ENCODE measurements around the gene TMEM209.

TMEM209 gene

DNA sequence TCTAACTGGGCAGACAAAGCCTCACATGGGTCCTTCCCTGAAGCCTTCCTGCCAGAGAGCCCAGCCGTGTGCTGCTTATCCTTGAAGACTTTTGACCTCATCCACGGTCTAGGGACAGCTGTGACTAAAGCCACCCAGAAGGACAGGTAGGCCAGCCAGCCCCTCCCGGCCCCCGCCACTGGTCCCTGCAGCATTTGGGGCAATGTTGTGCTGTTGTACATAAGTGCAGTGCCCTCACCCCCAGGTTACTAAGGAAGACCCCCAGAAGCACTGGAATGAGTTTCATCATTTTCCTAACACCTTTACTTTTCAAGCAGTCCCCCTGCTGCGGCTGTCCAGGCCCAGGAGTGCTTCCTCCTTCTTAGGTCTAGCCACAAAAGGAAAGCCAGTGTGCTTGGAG lies 43.0 kb downstream of the TMEM209 start:
- Histone ChIP-seq H3K4me3 (no peak overlapping the region), H3K9ac (ENCODE audit: insufficient read length) (no peak overlapping the region), H3K9me3 (ENCODE audit: low read depth, low read length) (no peaks in the 10 kb centered on the region), H3K27ac (no peak overlapping the region), H3K36me3 (ENCODE audit: insufficient read depth, low read length) (peaks cover 67% of the 10 kb centered on the region)
- TF ChIP-seq EZH2 (IDR thresholded peaks at IDR 0.05) (no peak), FOXP2 (optimal IDR thresholded peaks at IDR 0.05; ENCODE audit: control extremely low read depth, extremely low read length, insufficient read depth) (no peak), POLR2AphosphoS5 (IDR thresholded peaks at IDR 0.05; ENCODE audit: borderline replicate concordance, low read depth, low read length) (no peak)
- no peak for DNase-seq (ENCODE audit: low read depth, low spot score)

DNA sequence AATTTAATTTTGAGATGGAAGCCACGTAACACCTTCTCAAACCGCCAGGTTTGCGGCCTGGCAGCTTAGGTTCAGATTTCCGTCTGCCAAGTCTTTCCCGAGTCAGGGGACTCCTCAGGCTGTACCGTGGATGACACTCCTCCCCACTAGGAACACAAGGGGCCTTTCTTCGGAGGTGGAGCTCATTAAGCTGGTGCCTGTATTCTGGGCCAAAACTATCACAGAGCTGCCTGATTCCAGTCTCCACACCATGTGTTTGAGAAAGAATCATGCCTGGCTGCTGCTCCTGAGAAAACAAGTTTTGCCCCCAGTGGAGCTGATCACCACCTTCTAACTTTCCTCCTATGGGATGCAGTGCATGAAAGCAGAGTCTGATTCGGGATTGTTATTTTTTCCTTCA lies 44.8 kb downstream of the TMEM209 start:
- Histone ChIP-seq H3K4me3 (no peak overlapping the region), H3K9me3 (ENCODE audit: low read depth, low read length) (peaks cover 3% of the 10 kb centered on the region; the same call in 1 of the 2 replicates), H3K27ac (no peak overlapping the region), H3K9ac (ENCODE audit: insufficient read length) (no peak overlapping the region), H3K36me3 (ENCODE audit: insufficient read depth, low read length) (peaks cover 55% of the 10 kb centered on the region)
- DNase-seq (ENCODE audit: low read depth, low spot score), result no peak
- TF ChIP-seq POLR2AphosphoS5 (IDR thresholded peaks at IDR 0.05; ENCODE audit: borderline replicate concordance, low read depth, low read length) (no peak), FOXP2 (optimal IDR thresholded peaks at IDR 0.05; ENCODE audit: control extremely low read depth, extremely low read length, insufficient read depth) (no peak), EZH2 (IDR thresholded peaks at IDR 0.05) (no peak)

DNA sequence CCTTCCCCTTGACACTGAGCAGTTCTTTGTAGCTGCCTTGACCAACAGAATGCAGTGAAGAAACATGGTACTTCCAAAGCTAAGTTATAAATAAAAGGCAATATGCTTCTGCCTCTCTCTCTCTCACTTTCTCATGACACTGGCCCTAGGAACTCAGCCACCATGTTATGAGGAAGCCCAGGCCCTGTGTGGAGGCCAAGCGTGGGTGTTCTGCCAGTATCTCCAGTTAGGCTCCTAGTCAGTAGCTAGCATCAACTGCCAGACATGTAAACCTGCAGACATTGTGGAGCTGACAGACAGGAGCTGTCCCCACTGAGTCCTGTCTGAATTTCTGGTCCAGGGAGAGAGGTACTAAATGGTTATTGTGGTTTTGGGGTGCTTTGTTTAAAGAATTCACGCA lies 45.2 kb downstream of the TMEM209 start:
- Histone ChIP-seq H3K9ac (ENCODE audit: insufficient read length) (no peak overlapping the region), H3K9me3 (ENCODE audit: low read depth, low read length) (peaks cover 3% of the 10 kb centered on the region; the same call in 1 of the 2 replicates), H3K27ac (no peak overlapping the region), H3K4me3 (no peak overlapping the region), H3K36me3 (ENCODE audit: insufficient read depth, low read length) (peaks cover 51% of the 10 kb centered on the region)
- no peak for DNase-seq (ENCODE audit: low read depth, low spot score)
- no peak for TF ChIP-seq EZH2 (IDR thresholded peaks at IDR 0.05)
- TF ChIP-seq FOXP2 (optimal IDR thresholded peaks at IDR 0.05; ENCODE audit: control extremely low read depth, extremely low read length, insufficient read depth), result no peak
- no peak for TF ChIP-seq POLR2AphosphoS5 (IDR thresholded peaks at IDR 0.05; ENCODE audit: borderline replicate concordance, low read depth, low read length)

DNA sequence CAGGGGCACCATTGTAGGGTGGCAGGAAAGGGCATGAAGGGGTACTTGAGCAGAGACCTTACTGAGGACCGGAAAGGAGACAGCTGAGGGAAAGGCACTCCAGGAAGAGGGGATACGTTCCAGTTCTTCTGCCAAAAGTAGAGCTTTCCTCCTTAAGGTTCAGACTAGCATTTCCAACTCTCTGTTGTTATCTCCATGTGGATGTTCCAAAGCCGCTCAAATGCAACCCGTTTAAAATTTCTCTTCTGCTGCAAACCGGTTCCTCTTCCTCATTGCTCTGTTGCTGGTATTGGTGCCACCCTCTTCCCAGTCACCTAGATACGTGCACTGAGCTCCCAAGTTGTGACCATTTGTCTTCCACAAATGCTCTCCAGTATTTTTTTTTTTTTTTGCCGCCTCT lies 47.5 kb downstream of the TMEM209 start:
- Histone ChIP-seq H3K9ac (ENCODE audit: insufficient read length) (no peak overlapping the region), H3K36me3 (ENCODE audit: insufficient read depth, low read length) (peaks cover 37% of the 10 kb centered on the region), H3K4me3 (no peak overlapping the region), H3K9me3 (ENCODE audit: low read depth, low read length) (peaks cover 3% of the 10 kb centered on the region; the same call in 1 of the 2 replicates), H3K27ac (no peak overlapping the region)
- DNase-seq (ENCODE audit: low read depth, low spot score), result no peak
- no peak for TF ChIP-seq EZH2 (IDR thresholded peaks at IDR 0.05)
- TF ChIP-seq FOXP2 (optimal IDR thresholded peaks at IDR 0.05; ENCODE audit: control extremely low read depth, extremely low read length, insufficient read depth), result no peak
- TF ChIP-seq POLR2AphosphoS5 (IDR thresholded peaks at IDR 0.05; ENCODE audit: borderline replicate concordance, low read depth, low read length), result no peak

DNA sequence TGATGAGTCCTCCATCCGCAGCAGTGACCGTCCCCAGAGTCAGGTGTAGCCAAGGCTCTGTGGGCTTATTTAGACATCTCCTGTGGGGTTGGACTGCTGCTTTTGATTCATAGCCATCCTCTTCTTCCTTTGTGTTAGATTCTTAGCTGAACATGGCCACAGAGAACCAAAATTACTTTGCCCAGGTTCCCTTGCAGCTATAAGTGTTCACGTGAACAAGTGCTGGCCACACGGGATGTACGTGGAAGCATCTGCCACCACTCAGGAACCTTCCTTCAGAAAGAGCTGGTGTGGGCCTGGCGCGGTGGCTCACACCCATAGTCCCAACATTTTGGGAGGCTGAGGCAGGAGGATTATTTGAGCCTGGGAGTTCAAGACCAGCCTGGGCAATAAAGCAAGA lies 49.1 kb downstream of the TMEM209 start:
- DNase-seq (ENCODE audit: low read depth, low spot score), result no peak
- Histone ChIP-seq H3K9me3 (ENCODE audit: low read depth, low read length) (peaks cover 3% of the 10 kb centered on the region; the same call in 1 of the 2 replicates), H3K4me3 (no peak overlapping the region), H3K27ac (no peak overlapping the region), H3K36me3 (ENCODE audit: insufficient read depth, low read length) (peaks cover 24% of the 10 kb centered on the region), H3K9ac (ENCODE audit: insufficient read length) (no peak overlapping the region)
- TF ChIP-seq POLR2AphosphoS5 (IDR thresholded peaks at IDR 0.05; ENCODE audit: borderline replicate concordance, low read depth, low read length) (no peak), FOXP2 (optimal IDR thresholded peaks at IDR 0.05; ENCODE audit: control extremely low read depth, extremely low read length, insufficient read depth) (no peak), EZH2 (IDR thresholded peaks at IDR 0.05) (no peak)

DNA sequence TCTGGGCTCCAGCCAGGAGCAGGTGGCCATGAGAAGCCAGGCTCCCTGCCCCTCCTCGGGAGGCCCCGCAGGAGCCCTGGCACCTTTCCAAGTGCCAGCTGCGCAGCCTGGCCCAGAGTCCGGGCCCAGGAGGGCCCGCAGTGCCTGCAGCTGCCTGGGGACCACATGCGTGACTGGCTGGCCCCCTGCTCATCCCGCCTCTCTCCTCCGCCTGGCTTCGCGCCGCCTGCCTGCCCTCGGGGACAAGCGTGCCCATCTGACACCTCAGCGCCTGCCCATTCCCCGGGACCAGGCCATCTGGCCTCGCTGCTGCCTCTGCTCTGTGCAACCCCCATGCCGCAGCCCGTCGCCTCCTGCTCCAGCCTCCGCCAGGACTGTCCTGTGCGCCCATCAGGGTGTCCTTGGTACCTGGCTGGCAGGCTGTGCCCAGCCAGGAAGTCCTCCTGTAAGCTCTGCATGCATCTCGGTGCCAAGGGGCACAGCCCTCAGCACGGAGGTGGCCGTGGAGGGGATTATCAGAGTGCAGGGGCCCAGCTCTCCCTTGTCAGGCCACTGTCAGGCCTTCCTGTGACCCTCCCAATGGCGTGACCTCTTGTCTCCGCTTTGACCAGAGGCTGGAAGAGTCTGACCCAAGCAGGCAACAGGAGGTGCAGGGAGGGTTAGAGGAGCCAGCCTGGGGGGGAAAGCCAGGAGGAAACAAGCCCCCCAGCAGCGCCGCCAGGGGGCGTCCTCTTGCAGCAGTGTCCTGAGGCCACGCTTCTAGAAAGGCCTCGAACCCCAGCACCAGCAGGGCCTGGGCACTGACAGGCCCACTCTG lies 50.5 kb downstream of the TMEM209 start:
- TF ChIP-seq POLR2AphosphoS5 (IDR thresholded peaks at IDR 0.05; ENCODE audit: borderline replicate concordance, low read depth, low read length) (0 out of 2 replicates have a peak, but pooled peaks have one; percentile 7), EZH2 (IDR thresholded peaks at IDR 0.05) (no peak)
- Histone ChIP-seq H3K9ac (ENCODE audit: insufficient read length) (no peak overlapping the region), H3K36me3 (ENCODE audit: insufficient read depth, low read length) (peaks cover 10% of the 10 kb centered on the region; the same call in 1 of the 2 replicates), H3K9me3 (ENCODE audit: low read depth, low read length) (peaks cover 3% of the 10 kb centered on the region; the same call in 1 of the 2 replicates), H3K27ac (no peak overlapping the region), H3K4me3 (no peak overlapping the region)
- no peak for DNase-seq (ENCODE audit: low read depth, low spot score)

DNA sequence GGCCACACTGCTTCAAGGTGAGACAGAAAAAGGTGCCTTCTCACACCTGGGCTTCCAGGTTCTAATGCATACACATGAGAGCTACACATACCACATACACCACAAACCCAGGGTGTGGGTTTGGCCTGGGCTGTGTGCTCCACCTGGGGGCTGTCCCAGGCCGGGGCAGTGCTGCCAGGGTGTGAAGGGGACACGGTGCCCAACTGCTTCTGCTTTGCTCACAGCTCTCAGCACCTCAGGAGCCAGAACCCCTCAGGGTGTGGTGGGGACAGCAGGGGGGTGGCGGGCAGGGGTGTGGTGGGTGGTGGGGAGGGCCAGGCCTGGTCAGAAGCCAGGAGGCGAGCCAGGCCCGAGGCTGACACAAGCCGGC lies 51.1 kb downstream of the TMEM209 start:
- peaks cover 3% of the 10 kb centered on the region; the same call in 1 of the 2 replicates for H3K9me3 ChIP-seq (ENCODE audit: low read depth, low read length)
- no peak overlapping the region for H3K9ac ChIP-seq (ENCODE audit: insufficient read length)
- no peak overlapping the region for H3K27ac ChIP-seq
- no peak overlapping the region for H3K4me3 ChIP-seq
- peaks cover 8% of the 10 kb centered on the region; the same call in 1 of the 2 replicates for H3K36me3 ChIP-seq (ENCODE audit: insufficient read depth, low read length)
- no peak for TF ChIP-seq POLR2AphosphoS5 (IDR thresholded peaks at IDR 0.05; ENCODE audit: borderline replicate concordance, low read depth, low read length)
- no peak for TF ChIP-seq EZH2 (IDR thresholded peaks at IDR 0.05)
- TF ChIP-seq FOXP2 (optimal IDR thresholded peaks at IDR 0.05; ENCODE audit: control extremely low read depth, extremely low read length, insufficient read depth), result no peak
- DNase-seq (ENCODE audit: low read depth, low spot score), result no peak

DNA sequence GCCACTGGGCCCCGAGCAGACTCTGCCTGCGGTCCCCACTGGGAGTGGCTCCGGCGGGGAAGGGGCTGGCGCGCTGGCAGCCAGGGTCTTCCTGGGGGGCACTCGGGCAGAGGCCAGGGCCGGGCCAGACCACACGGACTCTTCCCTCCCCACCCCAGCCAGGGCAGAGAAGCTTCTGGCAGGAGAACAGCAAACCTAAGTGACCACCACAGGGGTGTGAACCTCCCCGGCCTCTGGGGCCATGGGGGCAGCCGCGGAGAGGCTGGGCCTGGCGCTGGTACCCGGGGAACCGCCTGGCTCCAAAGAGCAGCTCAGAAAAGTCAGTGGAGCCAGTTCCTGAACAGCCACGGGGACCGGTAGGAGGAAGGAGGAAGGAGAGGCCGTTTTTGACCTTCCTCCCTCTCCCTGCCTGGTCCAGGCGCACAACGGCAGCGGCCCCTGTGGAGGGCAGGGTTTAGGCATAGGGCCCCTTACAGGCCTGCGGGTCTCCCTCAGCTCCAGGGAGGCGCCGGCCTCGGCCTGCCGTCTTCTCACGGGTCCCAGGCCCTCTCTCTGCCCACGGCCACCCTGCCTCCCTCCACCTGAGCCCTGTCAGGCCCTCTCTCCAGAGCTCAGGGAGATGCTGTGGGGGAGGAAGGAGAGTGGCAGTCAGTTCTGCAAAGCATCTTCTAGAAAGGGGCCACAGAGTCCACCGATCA lies 51.8 kb downstream of the TMEM209 start:
- TF ChIP-seq POLR2AphosphoS5 (IDR thresholded peaks at IDR 0.05; ENCODE audit: borderline replicate concordance, low read depth, low read length), result no peak
- TF ChIP-seq FOXP2 (optimal IDR thresholded peaks at IDR 0.05; ENCODE audit: control extremely low read depth, extremely low read length, insufficient read depth), result no peak
- no peak for TF ChIP-seq EZH2 (IDR thresholded peaks at IDR 0.05)
- Histone ChIP-seq H3K27ac (no peak overlapping the region), H3K4me3 (no peak overlapping the region), H3K9ac (ENCODE audit: insufficient read length) (no peak overlapping the region), H3K36me3 (ENCODE audit: insufficient read depth, low read length) (peaks cover 5% of the 10 kb centered on the region; the same call in 1 of the 2 replicates), H3K9me3 (ENCODE audit: low read depth, low read length) (peaks cover 3% of the 10 kb centered on the region; the same call in 1 of the 2 replicates)
- no peak for DNase-seq (ENCODE audit: low read depth, low spot score)

All from SK-N-MC (cell line).